ENCODE measurements around the gene PALD1. TPM values are rescaled to one million over a fixed set of nuclear protein-coding genes. Genes with fewer than 3 reads are reported as not detected.
"Not testable (repeated sequence)": the region's sequence is repeated elsewhere in the genome, so short reads cannot be mapped to it uniquely, and the experiment has no call there.

PALD1 gene
- polyA plus RNA-seq, 3 donors, result 2.3 to 4.7 (median 3.8) TPM

DNA sequence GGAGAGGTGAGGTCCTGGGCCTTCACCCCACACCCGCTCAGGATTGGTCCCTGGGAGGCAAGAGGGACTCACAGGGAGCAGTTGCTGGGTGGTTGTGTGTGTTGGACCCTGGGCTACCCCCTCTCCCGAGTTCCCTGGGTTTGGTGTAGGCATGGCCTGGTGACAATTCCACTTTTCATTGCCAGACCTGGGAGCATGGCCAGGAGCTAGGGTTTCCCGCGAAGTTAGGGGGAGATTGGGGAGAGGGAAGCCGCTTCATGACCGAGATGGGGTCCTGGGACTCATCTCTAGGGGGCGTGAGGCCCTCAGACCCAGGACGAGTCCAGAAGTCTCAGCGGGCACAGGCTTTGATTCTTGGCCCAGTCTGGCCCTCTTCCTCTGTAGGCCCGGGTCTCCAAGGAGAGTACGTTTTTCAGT, 606 bp downstream of the PALD1 start:
- no peak overlapping the region for H3K27ac ChIP-seq (ENCODE audit: low read depth, low read length)
- 49 to 64% (median 50%) methylated on average over 10 to 11 of the region's 11 CpGs for WGBS, 3 donors

DNA sequence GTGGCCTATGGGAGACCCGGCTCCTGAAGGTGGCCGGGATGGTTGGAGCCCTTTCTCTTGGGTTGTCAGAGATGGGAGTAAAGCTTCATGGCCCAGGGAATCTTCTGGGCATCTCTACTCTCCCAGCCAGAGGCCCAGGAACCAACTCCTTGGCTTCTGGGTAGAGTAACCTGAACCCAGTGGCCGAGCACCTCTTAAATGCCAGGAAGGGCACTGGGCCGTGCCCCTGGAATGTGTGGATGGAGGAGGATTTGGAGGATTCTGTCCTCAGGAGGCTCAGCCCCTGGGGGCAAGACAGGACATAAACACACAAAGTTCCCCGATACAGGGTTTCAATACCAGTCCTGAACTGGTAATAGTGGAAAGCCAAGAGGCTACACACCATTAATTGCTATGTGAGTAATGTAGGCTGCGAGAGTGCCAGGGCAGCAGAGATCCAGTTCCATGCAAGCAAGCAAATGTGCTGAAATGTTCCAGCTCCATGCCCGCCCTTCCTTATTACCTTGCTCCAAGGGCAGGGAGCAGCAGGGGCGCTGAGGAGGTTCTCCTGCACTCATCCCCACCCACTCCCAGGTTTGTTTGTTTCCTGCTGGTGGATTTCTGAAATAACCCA, 1.2 kb downstream of the PALD1 start:
- H3K27ac ChIP-seq (ENCODE audit: low read depth, low read length), result peak overlapping the region; percentile 34
- WGBS, 3 donors, result 57 to 72% (median 71%) methylated on average over 7 to 8 of the region's 8 CpGs

- H3K27ac ChIP-seq (ENCODE audit: low read depth, low read length), result peak overlapping the region; percentile 34
- WGBS, 3 donors, result 20 to 45% (median 35%) methylated on average over 9 of the region's 9 CpGs
Measured at GRCh38 chr10:70480239-70480861, 1.8 kb downstream of the PALD1 start.

DNA sequence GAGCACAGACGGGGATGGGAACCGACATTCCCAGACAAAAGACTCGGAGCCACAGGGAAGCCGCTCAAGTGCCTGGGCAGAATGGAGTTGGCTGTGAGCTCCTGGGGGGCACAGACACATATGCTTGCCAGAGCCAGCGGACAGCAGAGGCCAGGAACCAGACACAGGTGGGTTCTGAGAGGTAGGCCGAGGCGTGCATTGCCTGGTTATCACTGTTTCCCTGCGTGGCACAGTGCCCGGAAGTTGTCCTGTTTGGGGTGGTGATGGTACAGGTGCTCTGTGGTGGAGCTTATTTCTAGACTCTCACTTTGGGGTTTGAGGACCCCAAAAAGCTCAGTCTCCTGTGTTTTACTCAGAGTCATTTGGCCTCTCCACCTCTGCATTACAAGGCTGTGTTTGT, 2.5 kb downstream of the PALD1 start:
- 73 to 81% (median 78%) methylated on average over 9 of the region's 9 CpGs for WGBS, 3 donors
- H3K27ac ChIP-seq (ENCODE audit: low read depth, low read length), result no peak overlapping the region

DNA sequence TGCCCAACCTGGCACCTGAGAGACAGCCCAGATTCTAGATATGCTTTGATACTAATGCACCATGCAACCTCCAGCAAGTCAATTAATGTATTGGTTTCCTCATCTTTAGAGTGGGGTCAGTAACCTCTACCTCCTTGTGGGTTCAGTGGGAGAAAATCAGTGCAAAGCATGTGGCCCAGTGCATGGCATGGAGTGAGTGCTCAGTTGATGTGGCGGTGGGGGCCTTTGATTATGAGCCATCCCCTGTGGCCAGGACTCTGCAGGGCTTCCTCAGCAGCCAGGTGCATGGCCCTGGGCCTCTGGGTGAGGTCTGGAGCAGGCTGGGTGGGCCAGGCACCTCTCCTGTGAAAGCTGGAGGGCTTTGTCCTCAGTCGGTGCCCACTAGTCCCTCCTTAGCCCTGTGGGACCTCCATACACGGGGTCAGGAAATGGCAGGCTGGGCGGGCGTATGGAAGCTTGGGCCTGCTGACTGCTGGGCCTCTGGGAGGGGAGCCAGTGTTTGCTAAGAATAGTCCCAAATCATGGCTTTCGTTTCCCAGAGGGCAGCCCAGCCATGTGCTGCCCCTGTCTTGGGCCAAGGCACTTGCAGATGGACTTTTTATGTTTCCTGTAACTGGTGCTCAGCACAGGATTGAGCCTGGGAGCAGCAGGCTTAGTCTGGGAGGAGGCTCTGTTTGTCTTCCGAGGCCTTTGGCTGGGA, 3.4 kb downstream of the PALD1 start:
- 41 to 75% (median 51%) methylated on average over 7 of the region's 7 CpGs for WGBS, 3 donors

DNA sequence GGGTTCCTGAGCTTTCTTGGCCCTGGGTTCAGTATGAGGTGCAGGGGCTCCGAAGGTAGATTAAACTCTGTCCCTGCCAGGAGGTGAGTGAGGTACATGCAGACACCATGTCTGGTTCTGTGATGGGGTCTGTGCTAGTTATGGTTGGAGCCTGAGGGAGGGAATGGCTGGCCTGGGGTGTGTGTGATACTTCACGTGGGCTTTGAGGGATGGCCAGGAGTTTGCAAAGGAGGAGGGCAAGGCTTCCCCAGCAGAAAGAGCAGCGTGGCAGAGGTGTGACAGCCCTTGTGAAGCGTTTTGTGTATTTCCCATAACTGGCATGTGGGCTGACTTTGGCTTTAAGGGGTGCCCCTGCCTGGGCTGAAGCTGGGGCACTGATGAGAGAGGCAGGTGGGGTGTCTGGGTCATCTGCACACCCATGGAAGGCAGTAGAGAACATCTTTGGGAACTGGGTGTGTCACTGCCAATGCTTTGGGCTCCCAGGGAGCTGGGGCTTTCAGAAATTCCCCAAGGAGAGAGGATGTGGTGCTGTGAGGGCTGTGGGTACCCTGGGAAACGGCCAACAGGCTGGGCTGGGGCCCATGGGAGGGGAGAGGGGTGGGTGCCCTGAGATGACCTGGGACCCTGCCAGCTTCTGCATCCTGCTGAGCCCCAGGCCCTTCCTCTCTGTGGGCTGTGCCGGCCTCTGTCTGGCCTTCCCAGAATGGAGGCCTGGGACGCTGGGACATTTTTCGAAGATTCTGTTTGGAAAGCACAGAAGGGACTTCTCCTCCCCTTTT, 4.6 kb downstream of the PALD1 start:
- H3K27ac ChIP-seq (ENCODE audit: low read depth, low read length), result no peak overlapping the region
- WGBS, 3 donors, result 57 to 76% (median 57%) methylated on average over 8 of the region's 8 CpGs

More for the DNA sequence above, 3.4 kb downstream of the PALD1 start:
- H3K27ac ChIP-seq (ENCODE audit: low read depth, low read length), result no peak overlapping the region

DNA sequence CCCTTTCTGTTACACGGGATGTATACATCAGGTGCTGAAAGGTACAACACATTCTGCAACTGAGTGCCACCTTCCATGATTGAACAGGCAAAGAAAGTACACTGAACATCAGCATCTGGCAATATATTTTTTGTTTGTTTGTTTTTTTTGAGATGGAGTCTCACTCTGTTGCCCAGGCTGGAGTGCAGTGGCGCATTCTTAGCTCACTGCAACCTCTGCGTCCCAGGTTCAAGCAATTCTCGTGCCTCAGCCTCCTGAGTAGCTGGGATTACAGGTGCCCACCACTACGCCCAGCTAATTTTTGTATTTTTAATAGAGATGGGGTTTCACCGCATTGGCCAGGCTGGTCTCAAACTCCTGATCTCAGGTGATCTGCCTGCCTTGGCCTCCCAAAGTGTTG, 5.3 kb downstream of the PALD1 start:
- WGBS, 3 donors, result 85 to 92% (median 92%) methylated on average over 6 of the region's 6 CpGs
- not testable (repeated sequence) for H3K27ac ChIP-seq (ENCODE audit: low read depth, low read length)

DNA sequence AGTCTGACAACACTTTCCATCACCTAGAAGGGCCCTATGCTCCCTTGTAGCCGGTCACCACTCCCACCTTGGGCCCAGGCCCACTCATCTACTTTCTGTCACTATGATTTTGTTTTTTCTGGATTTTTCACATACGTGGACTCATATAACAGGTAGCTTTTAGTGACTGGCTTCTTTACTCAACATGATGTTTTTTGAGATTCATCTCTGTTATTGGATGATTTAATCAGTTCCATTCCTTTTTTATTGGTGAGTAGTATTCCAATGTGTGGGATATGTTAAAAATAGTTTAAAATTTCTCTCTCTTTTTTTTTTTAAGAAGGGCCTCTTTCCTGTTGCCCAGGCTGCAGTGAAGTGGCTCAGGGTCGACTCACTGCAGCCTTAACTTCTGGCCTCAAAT, 9.3 kb downstream of the PALD1 start:
- H3K27ac ChIP-seq (ENCODE audit: low read depth, low read length), result no peak overlapping the region
- WGBS, 3 donors, result 70 to 94% (median 85%) methylated on average over 3 of the region's 3 CpGs

DNA sequence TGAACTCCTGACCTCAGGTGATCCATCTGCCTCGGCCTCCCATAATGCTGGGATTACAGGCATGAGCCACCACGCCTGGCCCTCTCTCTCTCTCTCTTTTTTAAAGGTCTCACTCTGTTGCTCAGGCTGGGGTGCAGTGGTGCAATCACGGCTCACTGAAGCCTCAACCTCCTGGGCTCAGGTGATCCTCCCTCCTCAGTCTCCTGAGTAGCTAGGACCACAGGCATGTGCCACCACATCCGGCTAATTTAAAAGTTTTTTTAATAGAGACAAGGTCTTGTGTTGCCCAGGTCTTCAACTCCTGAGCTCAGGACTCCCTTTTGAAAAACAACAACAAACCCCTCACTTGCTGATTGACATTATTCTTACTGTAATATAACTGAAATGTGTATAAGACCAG, 11.6 kb downstream of the PALD1 start:
- 76 to 91% (median 85%) methylated on average over 4 of the region's 4 CpGs for WGBS, 3 donors
- no peak overlapping the region for H3K27ac ChIP-seq (ENCODE audit: low read depth, low read length)

DNA sequence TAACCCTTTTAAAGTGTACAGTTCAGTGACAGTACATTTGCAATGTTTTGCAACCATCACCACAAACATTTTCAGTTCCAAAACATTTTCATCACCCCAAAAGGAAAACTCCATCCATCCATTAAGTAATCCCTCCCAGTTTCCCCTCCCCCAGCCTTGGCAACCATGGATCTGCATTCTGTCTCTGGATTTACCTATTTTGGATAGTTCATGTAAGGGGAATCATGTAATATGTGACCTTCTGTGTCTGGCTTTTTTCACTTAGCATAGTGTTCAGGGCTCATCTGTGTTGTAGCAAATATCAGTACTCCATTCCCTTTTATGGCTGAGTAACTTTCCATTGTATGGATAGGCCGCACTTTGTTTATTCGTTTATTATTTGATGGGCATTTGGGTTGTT, 13.0 kb downstream of the PALD1 start:
- H3K27ac ChIP-seq (ENCODE audit: low read depth, low read length), result no peak overlapping the region
- WGBS, 3 donors, result 94 to 96% (median 95%) methylated on average over 2 of the region's 2 CpGs

DNA sequence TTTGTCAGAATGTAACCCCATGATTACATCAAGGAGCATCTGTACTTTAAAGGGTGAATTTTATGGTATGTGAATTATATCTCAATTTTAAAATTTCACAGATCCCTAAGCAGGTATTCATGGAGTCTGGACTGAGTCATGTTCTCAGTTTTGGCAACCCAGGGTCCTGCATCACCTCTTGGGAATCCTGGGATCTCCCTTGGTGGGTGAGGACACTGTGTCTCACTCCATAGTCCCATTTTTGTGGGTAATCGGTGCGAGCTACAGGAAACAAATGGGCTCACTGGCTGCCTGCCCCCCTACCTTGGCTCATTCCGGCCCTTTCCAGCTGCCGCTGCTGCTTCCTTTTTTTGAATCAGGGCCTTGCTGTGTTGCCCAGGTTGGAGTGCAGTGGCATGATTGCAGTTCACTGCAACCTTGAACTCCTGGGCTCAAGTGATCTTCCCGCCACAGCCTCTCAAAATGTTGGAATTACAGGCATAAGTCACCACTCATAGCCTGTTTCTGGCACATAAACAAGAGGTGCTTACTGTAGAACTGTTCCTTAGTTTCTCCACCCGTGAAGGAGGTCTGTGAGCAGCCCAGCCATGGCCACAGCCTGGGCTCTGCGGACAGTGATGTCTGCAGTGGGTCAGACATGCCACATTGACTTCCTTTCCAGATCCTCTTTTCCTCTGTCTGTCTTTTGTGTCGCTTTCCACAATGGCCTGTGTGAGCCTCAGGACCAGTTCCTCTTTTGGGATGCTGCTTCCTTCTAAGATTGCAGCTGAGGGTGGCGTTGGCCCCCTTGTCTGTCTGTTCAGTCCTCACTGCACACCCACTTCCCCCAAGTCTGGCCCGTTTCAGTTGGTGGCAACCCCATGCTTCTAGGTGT, 14.5 kb downstream of the PALD1 start:
- no peak overlapping the region for H3K27ac ChIP-seq (ENCODE audit: low read depth, low read length)
- WGBS, 3 donors, result 46 to 75% (median 53%) methylated on average over 10 of the region's 10 CpGs

DNA sequence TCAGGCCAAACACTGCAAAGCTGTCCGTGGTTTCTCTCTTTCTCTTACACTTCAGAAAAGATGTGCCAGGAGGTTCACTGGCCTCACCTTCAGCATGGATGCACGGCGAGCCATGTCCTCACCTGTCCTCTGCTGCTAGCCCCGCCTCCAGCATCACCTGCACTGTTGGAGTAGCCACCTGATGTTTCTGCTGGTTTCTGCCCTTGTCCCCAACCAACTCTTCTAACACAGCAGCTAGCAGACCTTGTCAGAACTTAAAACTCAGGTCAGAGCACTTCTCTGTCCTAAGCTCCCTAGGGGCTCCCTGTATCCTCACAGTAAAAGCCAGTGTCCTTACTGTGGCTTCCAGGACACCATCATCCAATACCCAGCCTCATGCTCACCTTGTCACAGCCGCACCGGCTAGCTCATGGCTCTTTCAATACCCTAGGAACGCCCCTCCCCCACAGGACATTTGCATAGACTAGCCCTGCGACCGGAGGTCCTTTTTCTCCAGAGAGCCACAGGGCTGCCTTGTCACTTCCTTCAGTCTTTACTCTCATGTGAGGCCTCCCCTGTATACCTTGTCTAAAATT, 15.2 kb downstream of the PALD1 start:
- no peak overlapping the region for H3K27ac ChIP-seq (ENCODE audit: low read depth, low read length)
- 41 to 57% (median 47%) methylated on average over 9 of the region's 9 CpGs for WGBS, 3 donors

- H3K27ac ChIP-seq (ENCODE audit: low read depth, low read length), result no peak overlapping the region
- WGBS, 3 donors, result 38 to 60% (median 38%) methylated on average over 8 of the region's 8 CpGs
Measured at GRCh38 chr10:70494536-70494935, 16.0 kb downstream of the PALD1 start.

- H3K27ac ChIP-seq (ENCODE audit: low read depth, low read length), result no peak overlapping the region
Measured at GRCh38 chr10:70494966-70495365, 16.4 kb downstream of the PALD1 start.

DNA sequence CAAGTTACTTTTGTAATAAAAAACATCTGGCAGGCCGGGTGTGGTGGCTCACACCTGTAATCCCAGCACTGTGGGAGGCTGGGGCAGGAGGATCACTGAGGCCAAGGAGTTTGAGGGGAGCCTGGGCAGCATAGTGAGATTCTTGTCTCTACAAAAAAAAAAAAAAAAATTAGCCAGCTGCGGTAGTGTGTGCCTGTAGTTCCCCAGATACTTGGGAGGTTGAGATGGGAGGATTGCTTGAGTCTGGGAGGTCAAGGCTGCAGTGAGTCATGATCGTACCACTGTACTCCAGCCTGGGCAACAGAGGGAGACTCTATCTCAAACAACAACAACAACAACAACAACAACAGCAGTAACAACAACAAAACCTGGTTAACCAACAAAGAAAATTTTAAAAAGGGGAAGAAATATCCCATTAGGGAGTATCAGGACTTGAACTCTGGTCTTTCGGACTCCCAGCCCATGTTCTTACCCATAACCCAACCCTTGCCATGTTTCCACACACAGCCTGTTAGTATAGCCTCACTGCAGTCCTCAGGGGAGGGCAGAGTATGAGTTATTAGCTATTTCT, 17.2 kb downstream of the PALD1 start:
- no peak overlapping the region for H3K27ac ChIP-seq (ENCODE audit: low read depth, low read length)
- WGBS, 3 donors, result 88 to 95% (median 91%) methylated on average over 4 of the region's 4 CpGs

More at GRCh38 chr10:70494966-70495365, 16.4 kb downstream of the PALD1 start:
- WGBS, 3 donors, result 48 to 77% (median 58%) methylated on average over 13 of the region's 13 CpGs

GRCh38 chr10:70496341-70497119, 18.0 kb downstream of the PALD1 start:
- WGBS, 3 donors, result 75 to 85% (median 81%) methylated on average over 13 of the region's 13 CpGs
- H3K27ac ChIP-seq (ENCODE audit: low read depth, low read length), result no peak overlapping the region

- 84 to 94% (median 88%) methylated on average over 13 of the region's 13 CpGs for WGBS, 3 donors
- H3K27ac ChIP-seq (ENCODE audit: low read depth, low read length), result no peak overlapping the region
Measured at GRCh38 chr10:70497120-70497545, 18.6 kb downstream of the PALD1 start.
